ENCODE measurements around the gene PSMD6. TPM values are rescaled to one million over a fixed set of nuclear protein-coding genes. Genes with fewer than 3 reads are reported as not detected.

Gene PSMD6
- total RNA-seq, 1 donor from 2014 or later, result 85.7 TPM

- no peak for DNase-seq (ENCODE audit: low spot score)
- intact Hi-C loops (cut with DNase I), result no loop called here
These were observed 55.4 kb downstream of the PSMD6 start for GRCh38 chr3:63967675-63968611.

GRCh38 chr3:63966871-63967270, 56.4 kb downstream of the PSMD6 start:
- intact Hi-C loops (cut with DNase I), result no loop called here
- no peak for DNase-seq (ENCODE audit: low spot score)

GRCh38 chr3:63966007-63966406, 57.3 kb downstream of the PSMD6 start:
- no peak for DNase-seq (ENCODE audit: low spot score)
- intact Hi-C loops (cut with DNase I), result no loop called here

- intact Hi-C loops (cut with DNase I), result loop anchor here (2.0 to 5.0 kb wide), 2 partner anchors 28 to 53 kb away; partner anchors contain the start of gene SCAANT1
- DNase-seq (ENCODE audit: low spot score), result no peak
These were observed 58.4 kb downstream of the PSMD6 start for GRCh38 chr3:63964681-63965485.

GRCh38 chr3:63963496-63963895, 59.8 kb downstream of the PSMD6 start:
- no peak for DNase-seq (ENCODE audit: low spot score)
- intact Hi-C loops (cut with DNase I), result loop anchor here (5.0 kb wide), 1 partner anchor 51 kb away; the partner anchor contains the start of gene SCAANT1

- intact Hi-C loops (cut with DNase I), result loop anchor here (5.0 kb wide), 1 partner anchor 50 kb away; the partner anchor contains the start of gene SCAANT1
- no peak for DNase-seq (ENCODE audit: low spot score)
These were observed 61.4 kb downstream of the PSMD6 start for GRCh38 chr3:63961891-63962290.

Other genes with a start within 250 kb of the PSMD6 start
- not detected for gene C3orf49, start 204.2 kb downstream of the PSMD6 start, total RNA-seq
- 74.3 TPM for gene THOC7, start 159.7 kb downstream of the PSMD6 start, total RNA-seq
- gene ATXN7, start 159.6 kb downstream of the PSMD6 start, total RNA-seq, result 26.4 TPM
- gene SCAANT1, start 111.1 kb downstream of the PSMD6 start, total RNA-seq, result not detected
- gene PRICKLE2, start 202.0 kb upstream of the PSMD6 start, total RNA-seq, result 12.4 TPM

All from cardiac septum (tissue), 1 donor.